ENCODE results near the gene XKR7. TPM values are rescaled to one million over a fixed set of nuclear protein-coding genes. Genes with fewer than 3 reads are reported as not detected.

Gene XKR7
- total and polyA plus RNA-seq, 8 donors, result under 0.01 to 0.58 (median 0.21) TPM; not detected in 4

- no peaks in the 10 kb centered on the region for H3K4me1 ChIP-seq
- TF ChIP-seq POLR2A (IDR thresholded peaks at IDR 0.05) (no peak), CTCF (IDR thresholded peaks at IDR 0.05) (no peak), POLR2AphosphoS5 (IDR thresholded peaks at IDR 0.05) (no peak), EP300 (IDR thresholded peaks at IDR 0.05) (no peak)
- no peaks in the 10 kb centered on the region for H3K9me3 ChIP-seq
- no peak overlapping the region for H3K27ac ChIP-seq
- no peak overlapping the region for H3K4me3 ChIP-seq
- H3K27me3 ChIP-seq, result peaks cover 0 to 5% (median 0%) of the 10 kb centered on the region in 3 donors
- H3K36me3 ChIP-seq, result no peaks in the 10 kb centered on the region
- WGBS, 5 donors, result 55 to 66% (median 60%) methylated on average over 6 to 8 of the region's 8 CpGs
- no peak for DNase-seq
- intact Hi-C loops (cut with DNase I; ENCODE audit: low total_unique reads), result no loop called here
These were observed 32.8 kb upstream of the XKR7 start for GRCh38 chr20:31934968-31935764.

- WGBS, 5 donors, result 69 to 82% (median 72%) methylated on average over 4 of the region's 4 CpGs
- Histone ChIP-seq H3K4me1 (no peaks in the 10 kb centered on the region), H3K9me3 (no peaks in the 10 kb centered on the region), H3K36me3 (no peaks in the 10 kb centered on the region), H3K27ac (no peak overlapping the region), H3K4me3 (no peak overlapping the region), H3K27me3 (no peaks in the 10 kb centered on the region)
- intact Hi-C loops (cut with DNase I; ENCODE audit: low total_unique reads), result no loop called here
- TF ChIP-seq CTCF (IDR thresholded peaks at IDR 0.05) (no peak), POLR2AphosphoS5 (IDR thresholded peaks at IDR 0.05) (no peak), EP300 (IDR thresholded peaks at IDR 0.05) (no peak), POLR2A (IDR thresholded peaks at IDR 0.05) (no peak)
- no peak for DNase-seq
These were observed 31.5 kb upstream of the XKR7 start for GRCh38 chr20:31936420-31936819.

GRCh38 chr20:31937820-31938219 is 30.1 kb upstream of the XKR7 start:
- no peaks in the 10 kb centered on the region for H3K27me3 ChIP-seq
- H3K4me1 ChIP-seq, result peaks cover 0 to 2% (median under 1%) of the 10 kb centered on the region in 4 donors
- H3K27ac ChIP-seq, result no peak overlapping the region
- no peak for DNase-seq
- no peaks in the 10 kb centered on the region for H3K9me3 ChIP-seq
- intact Hi-C loops (cut with DNase I; ENCODE audit: low total_unique reads), result no loop called here
- H3K36me3 ChIP-seq, result peaks cover 0 to 13% (median 11%) of the 10 kb centered on the region in 4 donors
- TF ChIP-seq POLR2A (IDR thresholded peaks at IDR 0.05), result no peak
- TF ChIP-seq CTCF (IDR thresholded peaks at IDR 0.05), result no peak
- TF ChIP-seq EP300 (IDR thresholded peaks at IDR 0.05), result no peak
- TF ChIP-seq POLR2AphosphoS5 (IDR thresholded peaks at IDR 0.05), result no peak
- 25 to 43% (median 29%) methylated on average over 1 of the region's 1 CpG for WGBS, 5 donors
- H3K4me3 ChIP-seq, result no peak overlapping the region

- Histone ChIP-seq H3K4me3 (no peak overlapping the region), H3K27ac (no peak overlapping the region), H3K36me3 (peaks cover under 1 to 29% (median 28%) of the 10 kb centered on the region in 4 donors), H3K9me3 (no peaks in the 10 kb centered on the region), H3K4me1 (peaks cover 5 to 14% (median 10%) of the 10 kb centered on the region in 4 donors), H3K27me3 (no peaks in the 10 kb centered on the region)
- no peak for DNase-seq
- 90 to 98% (median 93%) methylated on average over 2 of the region's 2 CpGs for WGBS, 5 donors
- TF ChIP-seq CTCF (IDR thresholded peaks at IDR 0.05), result no peak
- TF ChIP-seq EP300 (IDR thresholded peaks at IDR 0.05), result no peak
- TF ChIP-seq POLR2A (IDR thresholded peaks at IDR 0.05), result no peak
- intact Hi-C loops (cut with DNase I; ENCODE audit: low total_unique reads), result no loop called here
These were observed 28.3 kb upstream of the XKR7 start for GRCh38 chr20:31939661-31940060.
